HG03097 (cell line): ENCODE measurements around the gene NRXN3.

ENCODE experiments used
- ATAC-seq: cut with Tn5 transposase; IDR thresholded peaks from one replicate; pipeline ENCODE4 v1.9.1; 2021; ENCODE audit not compliant: unreplicated experiment, low FRiP score

NRXN3 gene

DNA sequence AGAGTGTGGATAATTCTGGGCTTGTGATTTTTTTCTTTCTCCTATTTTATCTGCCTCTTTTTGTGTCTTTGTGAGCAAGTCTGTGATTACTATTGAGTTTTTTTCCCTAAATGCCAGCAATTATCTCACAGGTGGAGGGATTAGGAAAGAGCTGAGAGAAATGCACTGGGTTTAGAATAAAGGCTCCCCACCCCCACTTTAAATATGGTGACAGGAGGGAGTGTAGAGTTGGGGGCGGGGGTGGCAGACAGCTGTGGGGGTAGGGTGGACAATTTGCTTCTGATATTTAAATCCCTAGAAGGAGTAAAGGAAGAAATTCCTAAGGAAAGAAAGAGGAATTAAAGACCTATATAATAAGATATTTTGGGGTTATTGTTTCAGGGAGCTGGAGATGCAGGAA, 145.9 kb downstream of the NRXN3 start:
- ATAC-seq = no peak

DNA sequence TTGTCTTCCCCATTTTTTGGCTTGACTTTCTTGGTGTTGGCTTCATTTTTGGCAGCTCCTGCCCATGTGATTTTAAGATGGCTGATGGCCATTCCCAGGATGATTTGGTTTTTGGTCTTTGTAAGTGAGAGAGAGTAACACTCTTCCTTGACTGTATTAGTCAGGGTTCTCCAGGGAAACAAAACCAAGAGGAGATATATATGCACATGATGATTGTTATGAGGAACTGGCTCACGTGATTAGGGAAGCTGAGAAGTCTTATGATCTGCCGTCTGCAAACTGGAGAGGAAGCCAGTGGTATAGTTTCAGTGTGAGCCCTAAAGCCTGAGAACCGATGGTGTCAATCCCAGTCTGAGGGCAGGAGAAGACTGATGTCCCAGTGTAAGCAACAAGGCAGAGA, 146.6 kb downstream of the NRXN3 start:
- no peak for ATAC-seq

DNA sequence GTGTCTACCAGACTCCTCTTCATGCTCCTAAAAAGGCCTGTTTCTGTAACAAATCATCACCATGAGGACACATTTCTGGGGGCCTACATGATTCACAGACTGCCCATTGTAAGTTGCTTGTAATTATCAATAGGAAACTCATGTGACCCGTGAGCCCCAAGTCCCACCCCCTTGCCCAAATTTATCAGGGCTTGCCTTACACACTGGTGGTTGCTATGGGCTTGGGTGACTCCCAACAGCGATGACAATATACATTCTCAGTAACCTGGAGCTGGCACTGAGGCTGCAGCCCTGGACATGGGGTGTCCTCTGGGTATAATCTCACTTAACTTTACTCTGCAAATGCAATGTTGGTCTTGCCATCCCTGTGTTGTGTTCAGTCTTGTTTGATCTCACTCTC, 149.2 kb downstream of the NRXN3 start:
- no peak for ATAC-seq

DNA sequence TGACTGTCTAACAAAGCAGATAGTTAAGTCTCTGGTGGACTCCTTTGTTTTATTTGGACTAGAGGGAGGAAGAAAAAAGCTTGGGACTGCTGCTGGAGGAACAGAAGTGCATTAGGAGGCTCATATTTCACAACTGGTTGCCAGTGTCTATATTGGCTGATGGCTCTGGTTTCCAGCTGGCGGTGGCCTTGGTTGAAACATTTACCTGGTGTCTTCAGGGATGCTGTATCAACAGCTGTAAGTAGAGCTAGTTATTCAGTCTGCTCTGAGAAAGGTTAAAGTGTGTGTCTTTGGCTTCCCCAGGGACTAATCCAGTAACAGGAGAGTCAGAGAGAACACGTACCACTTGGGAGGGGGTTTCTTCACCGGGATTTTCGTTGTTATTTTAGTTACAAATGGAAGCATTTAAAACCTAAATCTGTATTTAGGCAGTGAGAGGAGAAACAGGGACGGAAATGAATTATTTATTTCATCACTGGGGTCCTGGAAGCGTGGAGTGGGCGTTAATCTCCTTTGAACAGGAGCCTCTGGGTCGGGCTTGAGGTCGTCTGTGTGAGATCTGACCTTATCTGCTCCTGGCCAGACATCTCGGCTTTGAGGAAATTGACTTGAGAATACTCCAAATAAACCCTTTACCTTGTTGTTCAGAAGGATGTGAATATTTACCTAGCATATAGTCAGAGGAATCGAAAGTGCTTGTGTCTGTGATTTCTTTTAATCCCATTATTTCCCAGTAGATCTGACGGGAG, 149.9 kb downstream of the NRXN3 start:
- no peak for ATAC-seq

DNA sequence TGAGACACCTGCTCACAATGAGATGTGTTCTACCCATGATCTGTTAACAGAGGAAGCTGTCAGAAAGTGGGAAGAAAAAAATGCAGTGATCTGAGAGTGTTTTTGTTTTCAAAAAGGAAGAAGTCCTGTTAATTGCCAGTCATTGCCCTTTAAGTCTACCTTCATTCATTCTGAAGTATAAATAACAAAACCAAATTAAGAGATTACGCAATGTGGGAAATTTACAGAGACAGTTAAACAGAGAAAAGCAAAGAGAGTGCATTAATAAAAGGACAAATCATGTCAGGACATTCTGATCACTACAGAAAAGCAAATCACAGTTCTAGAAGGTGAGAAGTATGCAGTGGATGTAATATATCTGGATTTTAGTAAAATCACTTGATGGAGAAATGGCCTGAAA, 154.2 kb downstream of the NRXN3 start:
- no peak for ATAC-seq

DNA sequence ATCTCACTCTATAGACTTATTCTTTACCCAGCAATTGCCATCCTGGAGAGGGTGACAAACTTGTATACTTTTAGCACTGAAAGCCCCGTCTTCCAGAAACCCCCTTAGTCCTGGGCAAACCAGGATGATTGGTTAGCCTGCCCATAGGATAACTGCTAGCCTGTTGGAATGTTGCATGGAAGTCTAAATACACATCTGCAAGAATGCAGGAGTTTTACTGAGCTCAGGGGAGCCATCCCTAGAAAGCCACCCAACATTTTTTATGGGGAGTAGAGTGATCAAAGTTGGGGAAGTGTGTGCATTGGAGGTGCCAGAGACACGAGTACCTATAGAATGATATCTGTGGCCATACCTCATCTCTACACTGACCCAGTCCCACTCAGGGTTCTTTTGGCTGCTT, 155.7 kb downstream of the NRXN3 start:
- no peak for ATAC-seq

DNA sequence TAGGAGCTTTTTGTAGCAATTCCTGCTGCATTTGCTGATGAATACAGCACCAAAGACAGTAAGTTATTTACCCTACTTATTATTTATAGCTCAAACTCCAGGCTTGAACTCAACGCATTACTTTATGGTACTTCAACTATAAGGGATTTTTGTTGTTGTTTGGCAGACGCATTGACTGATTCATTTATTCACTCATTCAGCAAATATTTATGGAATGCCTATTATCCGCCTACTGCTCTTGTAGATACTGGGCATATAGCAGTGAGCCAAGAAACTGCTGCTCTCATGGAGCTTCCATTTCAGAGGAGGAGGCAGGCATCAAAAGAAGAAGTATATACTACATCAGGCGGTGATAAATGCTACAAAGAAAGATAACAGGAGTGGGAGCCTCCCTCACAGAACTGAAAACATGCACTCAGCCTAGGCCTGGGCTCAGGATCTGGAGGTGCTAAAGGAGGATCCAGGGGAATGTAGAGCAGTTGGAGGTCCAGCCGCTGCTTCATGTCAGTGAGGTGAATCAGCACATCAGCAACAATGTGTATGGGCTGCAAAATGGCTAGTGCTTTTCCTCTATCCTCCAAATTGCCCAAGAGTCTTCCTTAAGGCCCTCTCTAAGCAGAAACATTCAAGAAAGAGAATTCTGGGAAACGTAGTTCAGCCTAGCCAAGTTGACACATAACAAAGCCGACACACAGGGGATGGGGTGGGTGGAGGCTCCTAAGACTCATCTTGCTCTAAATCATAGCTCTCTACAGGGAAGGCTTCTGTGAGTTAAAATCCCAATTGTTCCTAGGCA, 157.5 kb downstream of the NRXN3 start:
- ATAC-seq = no peak

DNA sequence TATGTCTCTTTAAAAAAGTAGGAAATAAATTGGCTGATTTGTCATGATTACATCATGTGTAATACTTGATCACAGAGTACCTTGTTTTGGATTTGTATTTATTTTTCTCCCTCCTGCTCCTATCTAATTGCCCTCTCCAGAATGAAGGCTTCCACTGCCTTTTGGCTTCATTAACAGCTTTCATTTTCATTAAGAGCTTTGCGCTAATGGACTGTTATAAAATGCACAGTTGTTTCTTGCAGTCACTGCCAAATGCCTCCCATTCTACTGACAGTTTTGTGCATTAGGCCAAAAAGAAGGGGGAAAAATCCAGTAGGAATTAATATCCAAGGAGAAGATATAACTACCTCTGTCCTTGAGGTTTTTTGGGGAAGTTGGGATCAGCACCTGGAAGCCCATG, 159.2 kb downstream of the NRXN3 start:
- ATAC-seq = no peak

DNA sequence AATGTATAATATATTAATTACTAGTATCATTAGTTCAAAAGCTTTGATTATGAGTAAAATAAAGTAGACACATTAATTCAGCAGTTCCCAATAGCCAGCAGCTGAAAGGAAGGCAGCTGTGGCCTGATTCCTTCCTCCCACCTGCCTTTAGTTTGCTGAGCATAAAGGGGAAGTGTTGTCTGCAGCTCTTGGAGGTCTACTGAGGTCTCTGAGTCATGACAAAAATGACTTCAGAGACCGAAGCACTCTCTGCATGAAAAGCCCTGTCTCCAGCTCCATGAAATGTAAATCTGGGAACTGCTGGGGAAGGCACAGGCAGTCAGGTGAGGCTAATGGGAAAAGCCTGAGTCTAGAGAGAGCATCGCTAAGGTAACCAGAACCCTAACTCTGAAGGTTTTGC, 165.4 kb downstream of the NRXN3 start:
- no peak for ATAC-seq

DNA sequence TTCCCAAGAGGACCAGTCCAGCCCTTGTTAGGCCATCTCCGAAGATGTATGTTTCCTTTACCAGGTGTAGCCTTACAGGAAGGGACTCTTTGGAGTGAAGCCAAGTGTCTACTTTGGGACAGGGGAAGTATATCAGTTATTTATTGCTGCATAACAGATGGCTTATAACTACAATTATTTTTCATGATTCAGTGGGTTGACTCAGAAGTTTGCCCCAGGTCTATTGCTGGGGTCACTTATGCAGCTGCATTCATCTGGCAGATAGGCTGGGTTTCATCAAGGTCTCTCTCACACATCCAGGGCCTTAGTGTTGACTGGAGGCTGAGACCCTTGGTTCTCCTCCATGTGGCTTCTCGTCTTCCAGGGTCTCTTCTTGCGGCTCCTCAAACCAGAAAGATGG, 170.1 kb downstream of the NRXN3 start:
- no peak for ATAC-seq

DNA sequence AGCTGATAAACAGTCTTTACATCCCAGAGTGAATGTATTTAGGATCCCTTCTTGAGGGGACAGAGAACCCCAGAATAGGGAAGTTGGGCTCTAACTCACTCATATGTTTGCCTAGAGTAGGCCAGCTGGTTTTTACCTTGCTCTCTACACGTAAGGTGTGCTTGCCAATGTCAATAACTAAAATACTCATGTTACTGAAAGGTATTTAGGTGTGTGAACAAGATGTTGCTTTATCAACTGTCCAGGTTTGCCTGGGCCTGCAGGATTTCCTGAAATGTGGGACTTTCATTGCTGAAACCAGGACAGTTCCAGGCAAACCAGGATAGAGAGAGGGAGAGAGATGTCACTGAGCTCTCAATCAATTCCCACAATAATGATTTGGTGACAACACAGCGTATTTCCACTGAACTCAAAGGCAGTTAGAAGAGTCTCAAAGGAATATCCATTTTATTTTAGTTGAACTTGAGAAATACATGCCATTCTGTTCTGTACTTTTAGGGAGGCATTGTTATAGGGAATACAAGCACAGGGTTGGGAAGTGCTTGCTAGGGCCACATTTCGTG, 171.7 kb downstream of the NRXN3 start:
- no peak for ATAC-seq

DNA sequence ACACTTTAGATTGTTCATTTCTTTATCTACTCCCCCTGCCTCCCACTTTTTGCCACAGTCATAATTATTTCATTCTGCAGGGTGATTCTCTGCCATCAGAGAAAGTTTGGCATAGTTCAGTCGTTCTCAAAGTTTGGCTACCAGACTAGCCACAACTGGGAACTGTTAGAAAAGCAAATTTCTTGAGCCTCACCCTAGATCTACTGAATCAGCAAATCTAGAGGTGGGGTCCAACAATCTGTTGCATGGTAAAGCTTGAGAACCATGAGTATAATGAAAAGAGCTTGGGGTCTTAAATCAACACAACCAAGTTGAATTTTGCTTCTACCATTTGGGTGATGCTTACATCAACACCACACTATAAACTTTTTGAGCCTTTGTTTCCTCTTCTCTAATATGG, 172.7 kb downstream of the NRXN3 start:
- ATAC-seq = no peak

DNA sequence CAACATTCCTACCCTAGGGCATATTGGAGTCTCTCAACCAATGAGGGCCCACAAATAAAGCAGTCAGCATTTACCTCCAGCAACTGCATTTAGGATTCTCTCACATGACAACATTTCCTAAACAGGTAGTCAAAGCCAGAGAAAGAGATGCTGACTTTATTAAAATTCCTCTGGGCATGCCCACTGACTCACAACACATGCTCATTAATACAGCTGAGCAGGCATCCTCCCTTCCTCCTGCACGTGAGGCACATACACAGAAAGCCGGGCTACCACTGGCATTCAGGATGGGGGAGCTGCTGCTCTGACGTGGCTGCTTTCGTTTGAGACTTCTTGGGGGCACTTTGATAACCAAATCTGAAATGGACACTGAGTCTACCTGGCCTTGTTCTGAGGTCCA, 174.1 kb downstream of the NRXN3 start:
- no peak for ATAC-seq

DNA sequence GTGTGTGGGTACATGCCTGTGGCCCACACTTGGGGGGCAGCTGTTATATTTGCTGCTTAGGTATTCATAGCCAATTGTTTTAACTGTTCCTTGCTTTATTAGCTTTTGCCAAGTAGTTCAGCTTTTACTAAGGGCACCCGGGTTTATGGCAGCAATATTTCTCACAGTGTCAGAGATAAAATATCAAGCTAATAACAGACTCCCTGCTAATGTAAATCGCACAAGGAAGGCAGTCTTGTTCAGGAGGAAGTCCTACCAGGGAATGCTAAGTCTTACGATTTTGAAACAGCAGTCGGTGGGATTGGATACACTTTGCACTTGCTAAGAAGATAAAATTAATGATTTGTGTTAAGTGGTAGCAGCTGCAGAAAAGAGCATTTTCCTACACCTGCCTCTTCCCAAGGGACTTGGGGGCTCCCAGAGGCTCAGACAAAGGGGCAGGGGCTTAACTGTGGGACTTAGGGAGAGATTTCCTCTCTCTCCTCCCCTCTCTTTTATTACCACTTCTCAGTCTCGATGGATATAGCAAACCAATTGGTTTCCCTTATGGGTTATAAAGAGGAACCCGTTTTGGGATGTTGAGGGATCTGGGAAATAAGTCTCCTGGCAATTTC, 175.1 kb downstream of the NRXN3 start:
- ATAC-seq = no peak

DNA sequence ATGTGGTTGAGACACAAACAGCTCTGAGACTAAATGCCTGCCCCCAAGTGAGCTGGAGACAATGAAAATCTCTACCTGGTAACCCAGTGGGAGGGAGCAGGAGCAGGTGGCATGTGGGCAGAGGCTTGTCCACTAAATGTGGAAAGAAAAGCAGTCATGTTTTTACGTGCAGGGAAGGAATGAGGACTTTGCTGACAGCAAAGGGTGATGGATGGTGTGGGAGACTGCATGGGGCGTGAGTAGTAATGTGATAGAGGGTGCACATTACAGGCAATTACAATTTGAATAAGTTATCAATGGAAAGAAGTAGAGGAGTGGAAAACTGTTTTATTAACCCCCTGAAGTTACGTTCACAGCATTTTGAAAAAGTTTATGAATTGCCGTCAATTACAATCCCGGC, 176.6 kb downstream of the NRXN3 start:
- ATAC-seq = no peak

DNA sequence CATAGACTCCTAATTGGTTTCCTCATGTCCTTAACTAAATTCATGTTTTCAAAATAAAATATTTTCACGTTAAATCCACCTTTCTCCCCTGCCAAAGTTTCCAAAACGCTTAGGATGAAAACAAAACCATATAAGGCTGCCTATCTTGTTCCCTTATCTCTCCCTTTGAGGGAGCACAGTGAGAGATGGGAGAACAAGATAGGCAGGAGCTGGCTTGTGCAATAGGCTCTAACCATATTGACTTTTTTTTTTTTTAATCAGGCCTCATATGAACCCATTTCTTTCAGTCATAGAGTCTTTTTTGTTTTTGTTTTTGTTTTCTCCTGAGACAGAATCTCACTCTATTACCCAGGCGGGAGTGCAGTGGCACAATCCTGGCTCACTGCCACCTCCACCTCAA, 184.9 kb downstream of the NRXN3 start:
- no peak for ATAC-seq

DNA sequence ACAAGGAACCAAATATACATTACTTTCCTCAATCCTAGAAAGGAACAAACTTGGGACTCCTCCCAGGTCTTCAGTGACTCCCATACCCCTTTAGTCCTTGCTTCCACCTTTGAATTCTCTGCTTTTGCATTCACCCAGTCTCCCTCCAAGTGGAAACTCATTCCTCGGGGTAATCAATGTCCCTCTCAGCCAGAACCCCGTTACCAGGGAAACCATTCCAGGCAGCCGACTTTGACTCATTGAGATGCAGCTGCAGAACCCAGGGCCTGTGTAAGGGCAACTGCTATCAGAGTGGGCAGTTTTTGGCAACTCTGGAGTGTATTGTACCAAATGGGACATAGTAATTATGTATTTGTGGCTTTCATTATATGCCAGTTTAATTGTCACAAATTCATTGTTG, 186.2 kb downstream of the NRXN3 start:
- no peak for ATAC-seq

DNA sequence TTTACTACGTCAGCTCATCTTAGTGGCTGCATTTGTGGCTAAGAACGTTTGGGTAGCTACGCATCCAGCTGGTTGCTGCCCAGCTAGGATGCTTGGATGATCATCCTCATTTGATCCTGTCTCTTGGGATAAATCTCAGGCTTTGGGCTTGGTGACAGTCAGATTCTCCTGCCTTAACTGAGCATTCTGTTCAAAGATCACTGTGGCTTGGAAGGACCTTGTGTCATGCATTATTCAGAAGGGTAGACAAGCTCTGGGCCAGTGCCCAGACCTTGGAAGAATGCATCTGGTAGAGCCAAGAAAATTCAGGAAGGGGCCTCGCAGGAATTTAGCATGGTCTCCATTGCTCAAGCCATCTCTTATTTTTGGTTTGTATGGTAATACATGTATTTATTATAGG, 188.4 kb downstream of the NRXN3 start:
- no peak for ATAC-seq

DNA sequence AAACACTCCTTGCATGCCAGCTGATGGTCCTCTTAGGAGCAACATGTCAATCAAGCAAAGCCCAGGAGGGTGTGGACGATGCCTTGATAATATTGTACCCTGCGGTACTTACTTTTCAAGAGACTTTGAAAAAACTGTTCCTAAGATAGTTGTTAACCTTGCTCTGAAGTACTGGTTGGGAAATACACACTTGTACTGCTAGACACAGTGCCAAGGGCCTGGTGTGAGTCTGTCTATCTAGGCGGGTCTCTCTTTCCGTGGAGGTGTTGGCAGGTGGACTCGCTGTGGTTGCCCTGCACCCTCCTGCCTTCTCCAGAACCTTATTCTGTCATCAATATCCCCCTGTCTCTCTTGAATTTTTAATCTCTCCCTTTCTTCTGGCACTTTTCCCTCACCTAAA, 189.4 kb downstream of the NRXN3 start:
- no peak for ATAC-seq

DNA sequence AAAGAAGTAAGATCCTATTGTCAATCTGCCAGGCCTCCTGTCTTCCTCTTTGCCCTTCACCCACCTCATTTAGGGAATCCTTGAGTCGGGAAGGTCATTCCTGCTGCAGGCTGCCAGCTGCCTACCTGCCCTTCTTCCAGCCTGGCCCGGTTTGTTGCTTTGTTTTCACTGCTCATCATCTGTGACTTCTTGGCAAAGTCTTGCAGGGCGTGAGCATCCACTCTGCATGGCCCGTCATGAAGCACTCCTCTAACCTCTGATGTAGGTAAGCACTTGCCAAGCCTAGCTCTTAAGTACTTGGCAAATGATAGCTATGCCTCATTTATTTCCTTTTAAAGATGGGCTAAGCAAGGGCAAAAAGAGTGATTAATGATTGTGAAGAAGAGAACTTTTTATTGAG, 192.8 kb downstream of the NRXN3 start:
- no peak for ATAC-seq

DNA sequence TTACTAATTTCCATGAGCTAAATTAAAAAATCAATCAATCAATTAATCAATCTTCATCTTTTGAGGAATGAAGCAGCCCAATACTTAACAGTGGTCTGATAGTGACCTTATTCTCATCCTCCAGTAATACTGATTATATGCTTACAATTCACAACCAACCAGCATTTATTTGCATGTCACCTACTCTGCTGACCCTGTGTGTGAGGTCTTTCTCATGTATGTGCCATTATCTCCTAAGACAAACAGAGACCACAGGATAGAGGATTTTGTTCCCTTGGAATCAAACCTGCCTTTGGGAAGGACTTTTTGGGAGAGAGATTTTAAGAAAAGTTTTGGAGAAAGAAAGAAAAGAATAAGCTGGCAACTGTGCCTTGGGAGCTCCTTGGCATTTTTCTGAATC, 197.2 kb downstream of the NRXN3 start:
- no peak for ATAC-seq

DNA sequence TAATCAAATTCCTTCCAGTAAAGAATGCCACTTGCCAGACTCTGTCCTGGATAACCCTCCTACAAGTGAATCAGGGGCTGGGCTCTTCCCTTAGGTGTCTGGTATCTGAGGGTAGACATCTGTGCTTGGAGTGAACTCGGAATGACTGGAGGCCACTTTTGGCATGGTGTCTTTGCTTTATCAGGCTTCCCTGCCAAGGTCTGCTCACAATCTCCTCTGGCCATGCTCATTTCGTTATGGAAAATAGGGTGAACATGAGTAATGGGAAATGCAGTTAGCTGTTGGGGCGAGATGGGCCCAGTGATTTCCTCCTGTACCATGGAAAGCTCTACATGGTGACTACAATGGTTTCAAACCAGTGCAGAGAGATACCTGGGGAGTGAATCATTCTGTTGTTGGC, 212.9 kb downstream of the NRXN3 start:
- no peak for ATAC-seq
